Transverse colon (tissue), 4 donors: Measurements from ENCODE around the gene SCYGR4. TPM values are rescaled to one million over a fixed set of nuclear protein-coding genes. Genes with fewer than 3 reads are reported as not detected.
"Not testable (repeated sequence)": the region's sequence is repeated elsewhere in the genome, so short reads cannot be mapped to it uniquely, and the experiment has no call there.

Source experiments
- DNase-seq: peaks from one replicate; pipeline ENCODE4 v3.0.0-alpha.2; 2019
- H3K27ac ChIP-seq, 4 donors: fragments of 200-600 bp; sonication (generic); 2 replicates each; pipeline ENCODE4 v1.5.1; 2016 to 2018; ENCODE audit warnings: inconsistent platforms in 4 of 4
- H3K27me3 ChIP-seq: fragments of 200-600 bp; sonication (generic); 2 replicates; pipeline ENCODE4 v1.5.1; 2017; ENCODE audit warnings: inconsistent platforms
- H3K36me3 ChIP-seq, 4 donors: fragments of 200-600 bp; sonication (generic); 2 replicates each; pipeline ENCODE4 v1.5.1; 2017 to 2019; ENCODE audit warnings: inconsistent platforms in 4 of 4
- H3K4me1 ChIP-seq, 4 donors: fragments of 200-600 bp; sonication (generic); 2 replicates each; pipeline ENCODE4 v1.5.1; 2017 to 2020; ENCODE audit warnings: inconsistent platforms in 4 of 4
- H3K4me3 ChIP-seq, 4 donors: fragments of 200-600 bp; sonication (generic); 1 replicate in 1 of 4; 2 replicates in 3 of 4; pipeline versions ENCODE4 v1.5.1 to v1.6.1; 2017 to 2019; ENCODE audit warnings: inconsistent platforms in 4 of 4
- H3K9me3 ChIP-seq, 2 donors: fragments of 200-600 bp; sonication (generic); 2 replicates each; pipeline ENCODE4 v1.5.1; 2017 to 2019; ENCODE audit warnings: inconsistent platforms in 2 of 2
- CTCF ChIP-seq, 5 experiments: fragments of 200-600 bp in 3 of 5; fragments of 450-650 bp in 2 of 5; sonication (generic) in 3 of 5; IDR thresholded peaks; 1 replicate in 2 of 5; 2 replicates in 3 of 5; pipeline ENCODE4 v1.5.1; 2016 to 2017; ENCODE audit warnings: antibody characterized with exemption in 5 of 5, inconsistent platforms in 3 of 5, mild to moderate bottlenecking in 2 of 5, moderate library complexity in 1 of 5
- EP300 ChIP-seq: sonication (generic); formaldehyde crosslinking; IDR thresholded peaks from one replicate; pipeline ENCODE4 v1.6.1; 2017; ENCODE audit warnings: antibody characterized with exemption, low read depth
- POLR2A ChIP-seq: fragments of 450-650 bp; IDR thresholded peaks from one replicate; pipeline ENCODE4 v1.6.1; 2016; ENCODE audit warnings: antibody characterized with exemption, mild to moderate bottlenecking, moderate library complexity
- POLR2AphosphoS5 ChIP-seq, 3 donors: sonication (generic); formaldehyde crosslinking; IDR thresholded peaks; one replicate each; pipeline ENCODE4 v1.6.1; 2016; ENCODE audit warnings: antibody characterized with exemption in 3 of 3
- WGBS, 2 donors: methylation state at CpG; one replicate each; pipeline ENCODE4 v1.1.5; 2018; ENCODE audit warnings: low coverage in 1 of 2; 5-methylcytosine and 5-hydroxymethylcytosine counted together
- in situ Hi-C, 4 donors: fragments of 200-750 bp; cut with MboI; loops; one replicate each; pipeline versions ENCODE4 v1.15.0 to v1.15.1; 2017; ENCODE audit warnings: low sequenced_read_pairs in 3 of 4, low pct_ligation_motif_present in 1 of 4, low pct_unique_long_range_greater_than_20kb in 1 of 4
- intact Hi-C: fragments of 100-400 bp; cut with DNase I; formaldehyde crosslinking; loops from one replicate; pipeline ENCODE4 v1.15.1; 2023; ENCODE audit warnings: low total_unique reads
- total RNA-seq, 4 donors: library from RNA; depleted of rRNA; stranded (reverse); fragments of >200 nt; gene quantifications; one replicate each; pipeline ENCODE4 v1.1.0, GENCODE V29; 2016

SCYGR4 gene
- total RNA-seq, 4 donors from 2014 or later = not detected

DNA sequence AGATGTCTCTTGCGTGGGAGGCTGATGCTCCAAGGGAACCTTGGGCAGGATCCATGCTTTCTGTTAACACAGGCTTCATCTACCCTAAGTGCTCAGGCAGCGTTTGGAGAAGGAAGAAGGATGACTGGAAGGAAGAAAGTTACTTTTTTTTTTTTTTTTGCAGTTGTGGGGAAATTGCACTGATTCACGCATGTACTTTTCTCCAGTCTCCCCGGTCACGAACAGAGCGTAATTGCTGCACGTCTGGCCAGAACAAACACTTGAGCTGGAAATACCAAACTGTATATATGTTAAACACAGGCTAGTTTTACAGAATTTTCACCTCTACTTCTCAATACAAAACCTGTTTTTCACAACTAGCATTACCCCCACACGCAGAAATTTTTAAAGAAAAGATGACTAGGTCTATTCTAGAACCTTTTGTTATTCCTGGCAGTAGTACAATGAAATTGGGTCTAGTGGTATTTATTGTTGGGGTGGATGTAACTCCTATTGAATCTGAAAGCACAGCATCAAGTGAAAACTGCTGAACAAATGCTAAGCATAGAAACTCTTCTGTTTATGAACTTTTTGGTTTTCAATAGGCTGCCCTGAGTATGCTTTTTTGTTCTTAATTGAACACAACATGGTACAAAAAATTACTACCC, 40.0 kb downstream of the SCYGR4 start:
- Histone ChIP-seq H3K4me1 (peaks cover 0 to 14% (median 3%) of the 10 kb centered on the region in 4 donors), H3K9me3 (no peaks in the 10 kb centered on the region), H3K27ac (no peak overlapping the region), H3K27me3 (no peaks in the 10 kb centered on the region), H3K4me3 (no peak overlapping the region), H3K36me3 (no peaks in the 10 kb centered on the region)
- no peak for DNase-seq
- intact Hi-C loops (loop anchor here (5.0 kb wide), 2 partner anchors 110 to 185 kb away; partner anchors contain the start of gene AGFG1), in situ Hi-C loops (loop anchor here in 2 of 4 donors (25.0 kb wide), 2 partner anchors 105 to 205 kb away; partner anchors contain the start of gene DAW1 (in 1 of the 2))
- 63% methylated on average over 8 of the region's 8 CpGs for WGBS, 2 donors
- TF ChIP-seq POLR2AphosphoS5 (IDR thresholded peaks at IDR 0.05) (no peak), CTCF (IDR thresholded peaks at IDR 0.05) (no peak), POLR2A (no peak), EP300 (no peak)

DNA sequence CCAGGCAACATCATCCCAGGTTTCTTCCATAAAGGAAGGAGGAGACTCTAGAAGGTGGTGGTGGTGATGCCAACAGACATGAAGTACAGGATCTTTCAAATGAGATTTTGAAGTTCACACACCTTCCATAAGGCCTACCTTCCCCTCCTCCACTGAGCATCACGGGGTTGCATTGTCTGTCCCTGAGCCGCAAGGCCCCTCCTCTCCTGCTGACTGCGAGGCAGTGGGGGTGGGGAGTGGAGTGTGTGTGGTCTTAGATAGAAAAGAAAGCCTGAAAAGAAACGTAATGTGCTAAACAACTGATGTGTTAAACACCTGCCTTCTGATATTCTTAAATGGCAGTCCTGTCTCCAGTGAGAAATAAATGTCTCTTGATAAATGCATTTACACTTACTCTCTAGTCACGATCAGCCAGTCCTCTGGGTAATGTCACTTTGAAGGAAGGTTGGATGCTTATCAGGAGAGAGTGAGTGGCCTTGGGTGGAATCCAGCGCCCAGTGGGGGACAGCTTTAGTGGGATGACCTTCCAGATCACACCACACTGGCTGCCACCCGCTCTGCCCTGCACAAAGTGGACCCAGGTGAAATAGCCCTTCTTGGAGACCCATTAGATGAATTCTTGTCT, 43.8 kb downstream of the SCYGR4 start:
- Histone ChIP-seq H3K9me3 (no peaks in the 10 kb centered on the region), H3K27ac (no peak overlapping the region), H3K36me3 (no peaks in the 10 kb centered on the region), H3K4me1 (peaks cover 0 to 14% (median 3%) of the 10 kb centered on the region in 4 donors), H3K27me3 (no peaks in the 10 kb centered on the region), H3K4me3 (no peak overlapping the region)
- WGBS, 2 donors = 54 to 60% methylated on average over 2 to 7 of the region's 7 CpGs
- no peak for DNase-seq
- in situ Hi-C loops (loop anchor here (5.0 to 25.0 kb wide), 6 partner anchors 94 to 204 kb away; partner anchors contain the start of gene DAW1 (in 1 of the 4)), intact Hi-C loops (no loop called here)
- no peak for TF ChIP-seq EP300
- no peak for TF ChIP-seq POLR2AphosphoS5 (IDR thresholded peaks at IDR 0.05)
- TF ChIP-seq POLR2A = no peak
- no peak for TF ChIP-seq CTCF (IDR thresholded peaks at IDR 0.05)

GRCh38 chr2:227661827-227662226, 44.5 kb downstream of the SCYGR4 start:
- intact Hi-C loops = no loop called here
- H3K27me3 ChIP-seq = no peaks in the 10 kb centered on the region
- H3K36me3 ChIP-seq = no peaks in the 10 kb centered on the region
- in situ Hi-C loops = loop anchor here (5.0 to 25.0 kb wide), 6 partner anchors 93 to 203 kb away; partner anchors contain the start of gene DAW1 (in 1 of the 4)
- TF ChIP-seq CTCF (IDR thresholded peaks at IDR 0.05) = no peak
- no peak for TF ChIP-seq POLR2AphosphoS5 (IDR thresholded peaks at IDR 0.05)
- TF ChIP-seq POLR2A = no peak
- TF ChIP-seq EP300 = no peak
- no peak overlapping the region for H3K4me3 ChIP-seq
- DNase-seq = no peak
- peaks cover 0 to 14% (median 3%) of the 10 kb centered on the region in 4 donors for H3K4me1 ChIP-seq
- 42 to 52% methylated on average over 3 of the region's 3 CpGs for WGBS, 2 donors
- no peak overlapping the region for H3K27ac ChIP-seq
- H3K9me3 ChIP-seq = no peaks in the 10 kb centered on the region

DNA sequence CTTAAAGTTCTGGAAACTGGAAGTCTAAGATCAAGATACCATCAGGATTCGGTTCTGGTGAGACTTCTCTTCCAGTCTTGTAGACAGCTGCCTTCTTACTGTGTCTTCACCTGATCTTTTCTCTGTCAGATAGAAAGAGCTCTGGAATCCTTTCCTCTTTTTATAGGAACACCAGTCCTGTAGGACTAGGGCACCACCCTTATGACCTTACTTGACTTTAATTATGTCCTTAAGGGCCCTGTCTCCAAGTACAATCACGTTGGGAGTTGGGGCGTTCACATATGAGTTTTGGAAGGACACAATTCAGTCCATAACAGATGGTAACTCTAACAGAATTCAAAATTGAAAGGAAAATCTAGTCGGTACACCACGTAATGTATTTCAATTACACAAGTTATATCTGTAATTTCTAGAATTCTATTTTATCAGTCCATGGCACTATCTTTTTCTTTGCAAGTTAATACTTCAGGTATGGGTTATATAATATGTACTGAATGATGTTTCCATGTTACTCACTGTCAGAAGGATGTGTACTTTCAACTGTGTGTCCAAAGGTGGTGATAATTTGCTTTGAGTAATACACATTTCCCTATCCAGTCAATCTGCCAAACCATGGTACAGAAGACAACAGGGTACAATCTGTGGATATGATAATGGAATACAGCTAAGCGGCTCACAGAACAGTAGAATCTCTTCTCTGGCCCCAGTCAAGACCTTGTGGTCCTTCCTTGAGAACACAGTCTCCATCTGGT, 48.1 kb downstream of the SCYGR4 start:
- Histone ChIP-seq H3K36me3 (no peaks in the 10 kb centered on the region), H3K27me3 (no peaks in the 10 kb centered on the region), H3K9me3 (no peaks in the 10 kb centered on the region), H3K4me1 (peaks cover 0 to 4% (median 0%) of the 10 kb centered on the region in 4 donors), H3K27ac (no peak overlapping the region), H3K4me3 (no peak overlapping the region)
- 78 to 85% methylated on average over 4 to 6 of the region's 6 CpGs for WGBS, 2 donors
- TF ChIP-seq POLR2AphosphoS5 (IDR thresholded peaks at IDR 0.05) (no peak), CTCF (IDR thresholded peaks at IDR 0.05) (no peak), EP300 (no peak), POLR2A (no peak)
- in situ Hi-C loops = loop anchor here (10.0 to 25.0 kb wide), 5 partner anchors 89 to 199 kb away; partner anchors contain the start of gene DAW1 (in 1 of the 4)
- intact Hi-C loops = no loop called here
- DNase-seq = no peak

- H3K4me3 ChIP-seq, H3K4me1 ChIP-seq, H3K9me3 ChIP-seq, DNase-seq, H3K27me3 ChIP-seq, intact Hi-C loops, H3K27ac ChIP-seq, H3K36me3 ChIP-seq: not testable (repeated sequence)
- in situ Hi-C loops = loop anchor here (10.0 to 25.0 kb wide), 5 partner anchors 88 to 198 kb away; partner anchors contain the start of gene DAW1 (in 1 of the 4)
- 74 to 80% methylated on average over 3 to 13 of the region's 13 CpGs for WGBS, 2 donors
Measured at GRCh38 chr2:227666631-227667170, 49.4 kb downstream of the SCYGR4 start, which contains the start of gene SCYGR5. TSS of gene SCYGR5 (plus strand) at chr2:227666804. CDS start at chr2:227666804, 0 bp downstream.
